SK-N-SH (cell line): Measurements from ENCODE around the gene FYTTD1. TPM values are rescaled to one million over a fixed set of nuclear protein-coding genes. Genes with fewer than 3 reads are reported as not detected.

Experiments used
- CTCF ChIA-PET: fragments of 300-600, 350-600 bp; formaldehyde crosslinking; extraction: SDS; loops from one replicate; lab custom pipeline; 2021; lab: Yijun Ruan, JAX
- POLR2A ChIA-PET: fragments of 350-600 bp; sonication (Branson Sonifier 250); formaldehyde crosslinking; extraction: SDS; loops from one replicate; lab custom pipeline; 2020; ENCODE audit warnings: antibody characterized with exemption, inconsistent platforms; lab: Yijun Ruan, JAX
- DNase-seq: peaks from one replicate; pipeline ENCODE4 v3.0.0; 2012
- H2AFZ ChIP-seq: fragments of 200-600 bp; sonication (generic); 2 replicates; pipeline ENCODE4 v1.8.1; 2016; ENCODE audit warnings: antibody characterized with exemption, mild to moderate bottlenecking, low read depth
- H3F3A ChIP-seq: fragments of 200-600 bp; sonication (generic); replicated peaks from 2 replicates; pipeline ENCODE3; 2016; ENCODE audit warnings: antibody characterized with exemption, mild to moderate bottlenecking; ENCODE audit not compliant: insufficient read depth
- H3K27ac ChIP-seq, 2 experiments: fragments of 200-500 bp in 1 of 2; fragments of 200-600 bp in 1 of 2; sonication (Bioruptor generic) in 1 of 2; sonication (generic), shearing (Covaris generic) in 1 of 2; 2 replicates each; pipeline versions ENCODE4 v1.5.1 to v1.6.1; 2014 to 2016; ENCODE audit warnings: low read depth in 2 of 2, inconsistent platforms in 1 of 2, low read length in 1 of 2, mild to moderate bottlenecking in 1 of 2, mixed read lengths in 1 of 2
- H3K27me3 ChIP-seq: fragments of 200-600 bp; sonication (generic), shearing (Covaris generic); 2 replicates; pipeline ENCODE4 v1.6.1; 2016; ENCODE audit warnings: mixed run types; ENCODE audit not compliant: insufficient read depth
- H3K36me3 ChIP-seq, 2 experiments: fragments of 200-500 bp in 1 of 2; fragments of 200-600 bp in 1 of 2; sonication (Bioruptor generic) in 1 of 2; sonication (generic) in 1 of 2; replicated peaks in 1 of 2; 2 replicates each; pipeline versions ENCODE3 to v1.5.1; 2014 to 2016; ENCODE audit warnings: low read length in 1 of 2, mild to moderate bottlenecking in 1 of 2; ENCODE audit not compliant: insufficient read depth in 2 of 2, control insufficient read depth in 1 of 2
- H3K4me1 ChIP-seq, 2 experiments: fragments of 200-500 bp in 1 of 2; fragments of 200-600 bp in 1 of 2; sonication (Bioruptor generic) in 1 of 2; sonication (generic), shearing (Covaris generic) in 1 of 2; 2 replicates each; pipeline versions ENCODE4 v1.5.1 to v1.6.1; 2014 to 2016; ENCODE audit warnings: low read depth in 1 of 2, low read length in 1 of 2, mixed run types in 1 of 2; ENCODE audit not compliant: insufficient read depth in 2 of 2, control insufficient read depth in 1 of 2
- H3K4me2 ChIP-seq: fragments of 200-600 bp; sonication (generic), shearing (Covaris generic); 2 replicates; pipeline ENCODE4 v1.6.1; 2017; ENCODE audit warnings: mixed run types
- H3K4me3 ChIP-seq, 2 experiments: fragments of 200-500 bp in 1 of 2; fragments of 200-600 bp in 1 of 2; sonication (Bioruptor generic) in 1 of 2; sonication (generic), shearing (Covaris generic) in 1 of 2; 2 replicates each; pipeline versions ENCODE4 v1.5.1 to v1.8.1; 2014 to 2016; ENCODE audit warnings: low read depth in 2 of 2, inconsistent platforms in 1 of 2, low read length in 1 of 2, mild to moderate bottlenecking in 1 of 2, mixed read lengths in 1 of 2, moderate library complexity in 1 of 2
- H3K79me2 ChIP-seq: fragments of 200-600 bp; sonication (generic); 2 replicates; pipeline ENCODE4 v1.8.1; 2017; ENCODE audit warnings: mild to moderate bottlenecking; ENCODE audit not compliant: insufficient read depth
- H3K9ac ChIP-seq: fragments of 200-600 bp; sonication (generic); 2 replicates; pipeline ENCODE4 v1.6.1; 2017; ENCODE audit warnings: mixed run types
- H3K9me2 ChIP-seq: fragments of 200-600 bp; sonication (generic); 2 replicates; pipeline ENCODE4 v1.6.1; 2017; ENCODE audit warnings: mixed run types
- H3K9me3 ChIP-seq: fragments of 200-600 bp; sonication (generic); 2 replicates; pipeline ENCODE4 v1.6.1; 2017; ENCODE audit warnings: mixed run types, mild to moderate bottlenecking, moderate library complexity
- H4K20me1 ChIP-seq: fragments of 200-600 bp; sonication (generic); 2 replicates; pipeline ENCODE4 v1.6.1; 2017; ENCODE audit warnings: mild to moderate bottlenecking, mixed run types; ENCODE audit not compliant: insufficient read depth
- FOXJ3 ChIP-seq: sonication (generic); formaldehyde crosslinking; IDR thresholded peaks from 2 replicates; pipeline ENCODE4 v1.5.1; 2020; ENCODE audit warnings: mild to moderate bottlenecking, missing genetic modification reagents
- FOXM1 ChIP-seq: IDR thresholded peaks from 2 replicates; pipeline ENCODE4 v1.4.0; 2012; ENCODE audit warnings: low read depth, mild to moderate bottlenecking
- MXI1 ChIP-seq: IDR thresholded peaks from 2 replicates; pipeline ENCODE4 v1.6.1; 2012; ENCODE audit warnings: mild to moderate bottlenecking, low read depth, low read length, improper control_type of control experiment
- RFX5 ChIP-seq: IDR thresholded peaks from 2 replicates; pipeline ENCODE4 v1.6.1; 2012; ENCODE audit warnings: mild to moderate bottlenecking, improper control_type of control experiment, low read length
- SIN3A ChIP-seq: IDR thresholded peaks from 2 replicates; pipeline ENCODE4 v1.6.1; 2012; ENCODE audit warnings: low read depth, mild to moderate bottlenecking, low read length, moderate library complexity, borderline replicate concordance
- TCF12 ChIP-seq: IDR thresholded peaks from 2 replicates; pipeline ENCODE4 v1.4.0; 2012
- WGBS: methylation state at CpG from one replicate; pipeline ENCODE4 v1.1.6; 2017; ENCODE audit warnings: low lambda C conversion rate; 5-methylcytosine and 5-hydroxymethylcytosine counted together
- polyA plus RNA-seq, 3 experiments: library from polyadenylated mRNA; depleted of rRNA; stranded (reverse); fragments of >200 nt; gene quantifications; 2 replicates each; pipeline ENCODE4 v1.2.3, GENCODE V29; 2012
- TF ChIP-seq, protein P1 (sequence below): IDR thresholded peaks from 2 replicates; pipeline ENCODE4 v1.4.0; 2012; ENCODE audit warnings: low read depth
- TF ChIP-seq, protein P2 (sequence below): IDR thresholded peaks from 2 replicates; pipeline ENCODE4 v1.6.1; 2012; ENCODE audit warnings: mild to moderate bottlenecking, low read depth, low read length, moderate library complexity
- TF ChIP-seq, protein P3 (sequence below): IDR thresholded peaks from 2 replicates; pipeline ENCODE4; 2012

FYTTD1 gene
- polyA plus RNA-seq, 1 of the 3 experiments (the other 2 are of a cell fraction): 14.7 TPM

DNA sequence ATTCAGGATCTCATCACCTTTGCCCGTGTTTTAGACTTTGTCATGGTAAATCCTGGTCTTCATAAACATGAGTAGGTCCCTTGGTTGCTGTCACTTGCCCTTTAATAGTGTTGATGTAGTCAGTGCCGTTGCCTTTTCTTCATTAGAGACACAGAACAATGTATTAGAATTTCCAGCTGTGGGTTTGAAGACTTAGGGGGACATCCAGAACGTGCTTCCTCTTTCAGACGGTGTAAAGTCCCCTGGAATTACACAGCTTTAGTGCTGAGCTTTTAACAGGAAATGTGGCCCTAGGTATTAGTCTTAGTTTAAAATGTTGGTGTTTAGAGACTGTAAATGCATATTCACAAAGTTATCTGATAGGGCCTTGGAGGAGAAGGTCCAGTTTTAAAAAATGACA, 32.5 kb downstream of the FYTTD1 start:
- Histone ChIP-seq H2AFZ (no peak overlapping the region), H3K27ac (no peak overlapping the region), H3K79me2 (no peaks in the 10 kb centered on the region), H3K4me3 (no peak overlapping the region), H3K9me3 (no peaks in the 10 kb centered on the region), H3K36me3 (peaks cover 46 to 54% of the 10 kb centered on the region in 2 experiments), H3K4me1 (no peaks in the 10 kb centered on the region), H3K9ac (no peak overlapping the region), H4K20me1 (no peaks in the 10 kb centered on the region), H3K4me2 (no peak overlapping the region), H3F3A (peaks cover 16% of the 10 kb centered on the region), H3K9me2 (no peaks in the 10 kb centered on the region), H3K27me3 (no peaks in the 10 kb centered on the region)
- ChIA-PET CTCF (no interaction called here), POLR2A (no interaction called here)
- 92% methylated on average over 4 of the region's 4 CpGs for WGBS
- no peak for DNase-seq
- TF ChIP-seq, protein P1, sequence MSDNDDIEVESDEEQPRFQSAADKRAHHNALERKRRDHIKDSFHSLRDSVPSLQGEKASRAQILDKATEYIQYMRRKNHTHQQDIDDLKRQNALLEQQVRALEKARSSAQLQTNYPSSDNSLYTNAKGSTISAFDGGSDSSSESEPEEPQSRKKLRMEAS: no peak
- TF ChIP-seq MXI1 (no peak), TCF12 (no peak), SIN3A (no peak), FOXJ3 (CRISPR knock-in tag) (no peak), RFX5 (no peak), FOXM1 (no peak)
- TF ChIP-seq, protein P2, sequence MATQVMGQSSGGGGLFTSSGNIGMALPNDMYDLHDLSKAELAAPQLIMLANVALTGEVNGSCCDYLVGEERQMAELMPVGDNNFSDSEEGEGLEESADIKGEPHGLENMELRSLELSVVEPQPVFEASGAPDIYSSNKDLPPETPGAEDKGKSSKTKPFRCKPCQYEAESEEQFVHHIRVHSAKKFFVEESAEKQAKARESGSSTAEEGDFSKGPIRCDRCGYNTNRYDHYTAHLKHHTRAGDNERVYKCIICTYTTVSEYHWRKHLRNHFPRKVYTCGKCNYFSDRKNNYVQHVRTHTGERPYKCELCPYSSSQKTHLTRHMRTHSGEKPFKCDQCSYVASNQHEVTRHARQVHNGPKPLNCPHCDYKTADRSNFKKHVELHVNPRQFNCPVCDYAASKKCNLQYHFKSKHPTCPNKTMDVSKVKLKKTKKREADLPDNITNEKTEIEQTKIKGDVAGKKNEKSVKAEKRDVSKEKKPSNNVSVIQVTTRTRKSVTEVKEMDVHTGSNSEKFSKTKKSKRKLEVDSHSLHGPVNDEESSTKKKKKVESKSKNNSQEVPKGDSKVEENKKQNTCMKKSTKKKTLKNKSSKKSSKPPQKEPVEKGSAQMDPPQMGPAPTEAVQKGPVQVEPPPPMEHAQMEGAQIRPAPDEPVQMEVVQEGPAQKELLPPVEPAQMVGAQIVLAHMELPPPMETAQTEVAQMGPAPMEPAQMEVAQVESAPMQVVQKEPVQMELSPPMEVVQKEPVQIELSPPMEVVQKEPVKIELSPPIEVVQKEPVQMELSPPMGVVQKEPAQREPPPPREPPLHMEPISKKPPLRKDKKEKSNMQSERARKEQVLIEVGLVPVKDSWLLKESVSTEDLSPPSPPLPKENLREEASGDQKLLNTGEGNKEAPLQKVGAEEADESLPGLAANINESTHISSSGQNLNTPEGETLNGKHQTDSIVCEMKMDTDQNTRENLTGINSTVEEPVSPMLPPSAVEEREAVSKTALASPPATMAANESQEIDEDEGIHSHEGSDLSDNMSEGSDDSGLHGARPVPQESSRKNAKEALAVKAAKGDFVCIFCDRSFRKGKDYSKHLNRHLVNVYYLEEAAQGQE: no peak

DNA sequence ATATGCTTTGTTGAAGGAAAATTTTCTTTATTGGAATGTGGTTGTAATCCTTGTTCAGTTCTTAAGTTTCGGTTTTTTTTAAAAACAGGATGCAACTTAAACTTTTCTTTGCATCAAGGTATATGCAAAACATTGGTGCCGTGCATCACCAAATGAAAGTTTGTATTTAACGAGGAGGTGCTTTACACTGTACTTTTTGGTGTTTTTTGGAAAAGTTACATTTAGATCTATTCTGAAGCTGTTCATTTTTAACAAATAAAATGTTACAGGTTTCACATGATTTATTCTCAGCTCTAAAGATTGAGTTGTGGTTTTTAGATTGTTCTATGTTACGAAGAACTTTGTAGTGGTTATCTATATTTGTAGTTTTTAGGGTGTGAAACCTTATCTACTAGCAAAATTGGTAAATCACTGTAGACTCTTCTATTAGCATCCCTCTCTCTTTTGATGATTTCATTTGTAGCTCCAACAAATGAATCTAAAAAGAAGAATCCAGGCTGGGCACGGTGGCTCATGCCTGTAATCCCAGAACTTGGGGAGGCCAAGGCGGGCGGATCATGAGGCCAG, 34.4 kb downstream of the FYTTD1 start:
- Histone ChIP-seq H3K27me3 (no peaks in the 10 kb centered on the region), H3K4me1 (no peaks in the 10 kb centered on the region), H3K4me3 (no peak overlapping the region), H3K9me2 (no peaks in the 10 kb centered on the region), H3K9ac (no peak overlapping the region), H2AFZ (no peak overlapping the region), H3K4me2 (no peak overlapping the region), H3K27ac (no peak overlapping the region), H3K36me3 (peaks cover 31 to 41% of the 10 kb centered on the region in 2 experiments), H3F3A (peaks cover 25% of the 10 kb centered on the region), H3K9me3 (no peaks in the 10 kb centered on the region), H4K20me1 (no peaks in the 10 kb centered on the region), H3K79me2 (no peaks in the 10 kb centered on the region)
- TF ChIP-seq, protein P3, sequence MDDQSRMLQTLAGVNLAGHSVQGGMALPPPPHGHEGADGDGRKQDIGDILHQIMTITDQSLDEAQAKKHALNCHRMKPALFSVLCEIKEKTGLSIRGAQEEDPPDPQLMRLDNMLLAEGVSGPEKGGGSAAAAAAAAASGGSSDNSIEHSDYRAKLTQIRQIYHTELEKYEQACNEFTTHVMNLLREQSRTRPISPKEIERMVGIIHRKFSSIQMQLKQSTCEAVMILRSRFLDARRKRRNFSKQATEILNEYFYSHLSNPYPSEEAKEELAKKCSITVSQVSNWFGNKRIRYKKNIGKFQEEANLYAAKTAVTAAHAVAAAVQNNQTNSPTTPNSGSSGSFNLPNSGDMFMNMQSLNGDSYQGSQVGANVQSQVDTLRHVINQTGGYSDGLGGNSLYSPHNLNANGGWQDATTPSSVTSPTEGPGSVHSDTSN: no peak
- WGBS: 97% methylated on average over 7 of the region's 7 CpGs
- CTCF ChIA-PET: interaction anchor here (0.8 kb wide), 1 partner anchor 10 kb away, joined by 3 read pairs; no protein-coding TSS in a partner anchor
- no peak for DNase-seq
- POLR2A ChIA-PET: no interaction called here
